ENCODE measurements around the gene ACO2. TPM values are rescaled to one million over a fixed set of nuclear protein-coding genes. Genes with fewer than 3 reads are reported as not detected.

The ACO2 gene
- total RNA-seq, 1 donor from 2014 or later = 103 TPM

- H3K4me3 ChIP-seq (ENCODE audit: low read depth, low read length) = no peak overlapping the region
- H3K36me3 ChIP-seq (ENCODE audit: control insufficient read depth, insufficient read depth, low read length) = peaks cover 6% of the 10 kb centered on the region
- no peak for TF ChIP-seq CTCF (IDR thresholded peaks at IDR 0.05; ENCODE audit: insufficient read depth, low read length, poor library complexity, severe bottlenecking)
- no peaks in the 10 kb centered on the region for H3K27me3 ChIP-seq (ENCODE audit: control insufficient read depth, insufficient read depth, low read length)
- DNase-seq (ENCODE audit: low read depth) = no peak
Observed at GRCh38 chr22:41523464-41524221, 54.7 kb downstream of the ACO2 start.

- no peak for TF ChIP-seq CTCF (IDR thresholded peaks at IDR 0.05; ENCODE audit: insufficient read depth, low read length, poor library complexity, severe bottlenecking)
- Histone ChIP-seq H3K27me3 (ENCODE audit: control insufficient read depth, insufficient read depth, low read length) (no peaks in the 10 kb centered on the region), H3K4me3 (ENCODE audit: low read depth, low read length) (no peak overlapping the region), H3K36me3 (ENCODE audit: control insufficient read depth, insufficient read depth, low read length) (peaks cover 4% of the 10 kb centered on the region)
- no peak for DNase-seq (ENCODE audit: low read depth)
Observed at GRCh38 chr22:41524251-41524661, 55.3 kb downstream of the ACO2 start.

GRCh38 chr22:41524809-41525449 lies 56.0 kb downstream of the ACO2 start:
- no peak for TF ChIP-seq CTCF (IDR thresholded peaks at IDR 0.05; ENCODE audit: insufficient read depth, low read length, poor library complexity, severe bottlenecking)
- Histone ChIP-seq H3K4me3 (ENCODE audit: low read depth, low read length) (no peak overlapping the region), H3K27me3 (ENCODE audit: control insufficient read depth, insufficient read depth, low read length) (no peaks in the 10 kb centered on the region), H3K36me3 (ENCODE audit: control insufficient read depth, insufficient read depth, low read length) (peaks cover 4% of the 10 kb centered on the region)
- no peak for DNase-seq (ENCODE audit: low read depth)

- DNase-seq (ENCODE audit: low read depth) = no peak
- H3K4me3 ChIP-seq (ENCODE audit: low read depth, low read length) = no peak overlapping the region
- H3K27me3 ChIP-seq (ENCODE audit: control insufficient read depth, insufficient read depth, low read length) = no peaks in the 10 kb centered on the region
- no peak for TF ChIP-seq CTCF (IDR thresholded peaks at IDR 0.05; ENCODE audit: insufficient read depth, low read length, poor library complexity, severe bottlenecking)
- peaks cover 5% of the 10 kb centered on the region for H3K36me3 ChIP-seq (ENCODE audit: control insufficient read depth, insufficient read depth, low read length)
Observed at GRCh38 chr22:41525450-41526225, 56.7 kb downstream of the ACO2 start.

GRCh38 chr22:41526226-41526829 lies 57.4 kb downstream of the ACO2 start:
- no peak overlapping the region for H3K4me3 ChIP-seq (ENCODE audit: low read depth, low read length)
- peaks cover 8% of the 10 kb centered on the region for H3K36me3 ChIP-seq (ENCODE audit: control insufficient read depth, insufficient read depth, low read length)
- DNase-seq (ENCODE audit: low read depth) = no peak
- no peak for TF ChIP-seq CTCF (IDR thresholded peaks at IDR 0.05; ENCODE audit: insufficient read depth, low read length, poor library complexity, severe bottlenecking)
- no peaks in the 10 kb centered on the region for H3K27me3 ChIP-seq (ENCODE audit: control insufficient read depth, insufficient read depth, low read length)

All from kidney epithelial cell (primary cell).